GM12878 (cell line): ENCODE results near the gene ADGRG2. TPM values are rescaled to one million over a fixed set of nuclear protein-coding genes. Genes with fewer than 3 reads are reported as not detected.

Experiments used
- ATAC-seq: fragments of 200-7000 bp; cut with Tn5 transposase; 3 replicates; pipeline ENCODE4 v1.9.1; 2020; ENCODE audit warnings: mild to moderate bottlenecking, moderate library complexity
- BruUV-seq: library from RNA; stranded (reverse); fragments of 400-500 nt; replicated peaks from 2 replicates; lab custom pipeline; 2021; lab: Mats Ljungman, UMichigan
- CTCF ChIA-PET: fragments of 300-600 bp; sonication (Branson Sonifier 250); formaldehyde crosslinking; extraction: SDS; loops from one replicate; lab custom pipeline; 2021; ENCODE audit warnings: inconsistent platforms; lab: Yijun Ruan, JAX
- POLR2A ChIA-PET: fragments of 350-600 bp; formaldehyde crosslinking; extraction: SDS; loops from one replicate; lab custom pipeline; 2021; ENCODE audit warnings: inconsistent platforms; lab: Charles Lee
- RAD21 ChIA-PET: fragments of 300-600 bp; sonication (Branson Sonifier 250); formaldehyde crosslinking; loops from one replicate; lab custom pipeline; 2023; ENCODE audit warnings: antibody characterized with exemption; ENCODE audit not compliant: unreplicated experiment; lab: Charles Lee
- SMC1A ChIA-PET: fragments of 300-600 bp; sonication (Branson Sonifier 250); formaldehyde crosslinking; loops from one replicate; lab custom pipeline; 2023; ENCODE audit not compliant: unreplicated experiment, uncharacterized antibody; lab: Charles Lee
- DNase-seq: peaks from one replicate; pipeline ENCODE4 v3.0.0-alpha.2; 2011; ENCODE audit warnings: low read depth, low spot score
- FAIRE-seq: peaks from 3 replicates; lab custom pipeline; 2011; peaks lifted over from hg19 to GRCh38; lab: Jason Lieb, UNC
- H2AFZ ChIP-seq: 2 replicates; pipeline ENCODE4 v1.6.0; 2011; ENCODE audit warnings: low read depth, low read length, control low read depth; ENCODE audit not compliant: control insufficient read depth
- H3K27ac ChIP-seq: 2 replicates; pipeline ENCODE4 v1.5.1; 2011; ENCODE audit warnings: control low read depth; ENCODE audit not compliant: control insufficient read depth, insufficient read depth
- H3K27me3 ChIP-seq, 2 experiments: replicated peaks in 1 of 2; 2 replicates each; pipeline versions ENCODE4 v1.6.0 to v1.6.1; 2011; ENCODE audit warnings: low read length in 1 of 2; ENCODE audit not compliant: control insufficient read depth in 2 of 2, insufficient read depth in 2 of 2
- H3K36me3 ChIP-seq, 2 experiments: 2 replicates each; pipeline ENCODE4 v1.5.1; 2011; ENCODE audit warnings: low read length in 1 of 2; ENCODE audit not compliant: control insufficient read depth in 2 of 2, insufficient read depth in 2 of 2
- H3K4me1 ChIP-seq: 2 replicates; pipeline ENCODE4 v1.6.1; 2011; ENCODE audit warnings: mild to moderate bottlenecking, low read length, moderate library complexity, mixed read lengths; ENCODE audit not compliant: control insufficient read depth, insufficient read depth
- H3K4me2 ChIP-seq: 2 replicates; pipeline ENCODE4 v1.6.0; 2011; ENCODE audit warnings: control low read depth; ENCODE audit not compliant: control insufficient read depth, insufficient read depth
- H3K4me3 ChIP-seq: fragments of 200-600 bp; sonication (generic); 2 replicates; pipeline ENCODE4 v1.5.1; 2016
- H3K79me2 ChIP-seq: 2 replicates; pipeline ENCODE4 v1.6.0; 2011; ENCODE audit warnings: low read length; ENCODE audit not compliant: control insufficient read depth, insufficient read depth
- H3K9ac ChIP-seq: 2 replicates; pipeline ENCODE4 v1.8.0; 2011; ENCODE audit warnings: low read length, control low read depth, mixed read lengths; ENCODE audit not compliant: control insufficient read depth, insufficient read depth
- H3K9me3 ChIP-seq: replicated peaks from 3 replicates; pipeline ENCODE4 v1.5.1; 2011; ENCODE audit warnings: mild to moderate bottlenecking, low read length; ENCODE audit not compliant: control insufficient read depth, insufficient read depth
- H4K20me1 ChIP-seq: 2 replicates; pipeline ENCODE4 v1.6.0; 2011; ENCODE audit not compliant: control insufficient read depth, insufficient read depth
- ETV6 ChIP-seq, 2 experiments: fragments of 450-650 bp in 1 of 2; IDR thresholded peaks in 1 of 2; conservative IDR thresholded peaks in 1 of 2; 2 replicates each; pipeline ENCODE4 v1.6.1; 2014; ENCODE audit warnings: antibody characterized with exemption in 1 of 2, borderline replicate concordance in 1 of 2, low read depth in 1 of 2, mild to moderate bottlenecking in 1 of 2, moderate library complexity in 1 of 2
- GATAD2B ChIP-seq: fragments of 450-650 bp; conservative IDR thresholded peaks from 2 replicates; pipeline ENCODE4 v1.6.1; 2017; ENCODE audit warnings: low read depth, mild to moderate bottlenecking, moderate library complexity
- JUND ChIP-seq: IDR thresholded peaks from 2 replicates; pipeline ENCODE4 v1.6.1; 2012; ENCODE audit warnings: low read depth, mild to moderate bottlenecking, low read length, improper control_type of control experiment, moderate library complexity
- NR2C1 ChIP-seq: fragments of 450-650 bp; IDR thresholded peaks from 2 replicates; pipeline ENCODE4 v1.6.1; 2017; ENCODE audit warnings: antibody characterized with exemption, mild to moderate bottlenecking, moderate library complexity
- NRF1 ChIP-seq: conservative IDR thresholded peaks from 2 replicates; pipeline ENCODE4 v1.6.1; 2011; ENCODE audit warnings: mild to moderate bottlenecking, low read depth, low read length, improper control_type of control experiment
- PAX5 ChIP-seq: IDR thresholded peaks from 2 replicates; pipeline ENCODE4 v1.6.1; 2011; ENCODE audit warnings: low read depth, low read length, borderline replicate concordance
- POU2F2 ChIP-seq: IDR thresholded peaks from 3 replicates; pipeline ENCODE4 v1.6.1; 2011; ENCODE audit warnings: low read depth, mild to moderate bottlenecking, low read length, borderline replicate concordance
- SIN3A ChIP-seq: IDR thresholded peaks from 2 replicates; pipeline ENCODE4 v1.6.1; 2012; ENCODE audit warnings: low read depth, low read length, improper control_type of control experiment
- SIX5 ChIP-seq: IDR thresholded peaks from 2 replicates; pipeline ENCODE4 v1.6.1; 2011; ENCODE audit warnings: mild to moderate bottlenecking, low read depth, low read length, moderate library complexity; ENCODE audit not compliant: severe bottlenecking
- SRF ChIP-seq, 2 experiments: IDR thresholded peaks; 2 replicates each; pipeline ENCODE4 v1.6.1; 2011; ENCODE audit warnings: low read depth in 2 of 2, low read length in 2 of 2, mild to moderate bottlenecking in 1 of 2, moderate library complexity in 1 of 2
- SUZ12 ChIP-seq: fragments of 200-600 bp; sonication (generic); IDR thresholded peaks from one replicate; pipeline ENCODE4 v1.6.1; 2018; ENCODE audit warnings: antibody characterized with exemption, mild to moderate bottlenecking; ENCODE audit not compliant: unreplicated experiment
- ZBED1 ChIP-seq: IDR thresholded peaks from 2 replicates; pipeline ENCODE4 v1.6.1; 2016; ENCODE audit warnings: borderline replicate concordance
- ZNF384 ChIP-seq: IDR thresholded peaks from 2 replicates; pipeline ENCODE4 v1.6.1; 2012; ENCODE audit warnings: low read depth, mild to moderate bottlenecking, low read length, improper control_type of control experiment, borderline replicate concordance
- WGBS: methylation state at CpG from one replicate; pipeline ENCODE4 v1.1.6; 2016; ENCODE audit warnings: low lambda C conversion rate; ENCODE audit not compliant: insufficient replicate concordance, insufficient coverage; ENCODE audit errors: missing lambda C conversion rate; 5-methylcytosine and 5-hydroxymethylcytosine counted together
- in situ Hi-C: fragments of 300-500 bp; cut with MboI; formaldehyde crosslinking; loops from 9 replicates; pipeline ENCODE4 v1.14.3; 2018; ENCODE audit warnings: mixed read lengths
- intact Hi-C: fragments of 100-400 bp; cut with micrococcal nuclease; formaldehyde crosslinking; loops from one replicate; pipeline ENCODE4 v1.14.2; 2022; ENCODE audit not compliant: unreplicated experiment
- polyA plus RNA-seq, 11 experiments: library from polyadenylated mRNA; depleted of rRNA in 4 of 11; unstranded in 6 of 11; stranded (reverse) in 5 of 11; fragments of >200 nt; fragmentation: Nextera tagmentation in 4 of 11; fragmentation: Illumina TruSeq in 1 of 11; extraction: Ambion mirVana in 4 of 11; extraction: Trizol in 1 of 11; gene quantifications; 1 replicate in 1 of 11; 2 replicates in 10 of 11; pipeline versions ENCODE4 v1.2.1 to v1.2.3, GENCODE V29; 2011 to 2016; ENCODE audit warnings: inconsistent platforms in 2 of 11, missing spikeins in 2 of 11, low read depth in 1 of 11
- total RNA-seq, 4 experiments: library from RNA; depleted of rRNA in 3 of 4; stranded (reverse); fragments of >200 nt in 3 of 4; fragmentation: Illumina TruSeq in 1 of 4; extraction: Trizol in 1 of 4; gene quantifications; 2 replicates each; pipeline versions ENCODE4 v1.2.1 to v1.2.3, GENCODE V29; 2013 to 2021
- TF ChIP-seq, protein P1 (sequence below): fragments of 450-650 bp; IDR thresholded peaks from 2 replicates; pipeline ENCODE4 v1.6.1; 2017; ENCODE audit warnings: mild to moderate bottlenecking, low read depth, inconsistent platforms; ENCODE audit not compliant: poor library complexity, severe bottlenecking
- TF ChIP-seq, protein P2 (sequence below): fragments of 450-650 bp; IDR thresholded peaks from 2 replicates; pipeline ENCODE4 v1.6.1; 2014; ENCODE audit warnings: mild to moderate bottlenecking

ADGRG2 gene
- total and polyA plus RNA-seq, 10 of the 15 experiments (the other 5 are each of a cell fraction or from before 2014, with no cell fraction given) = 0.02 to 0.29 (median 0.05) TPM; not detected in 5

DNA sequence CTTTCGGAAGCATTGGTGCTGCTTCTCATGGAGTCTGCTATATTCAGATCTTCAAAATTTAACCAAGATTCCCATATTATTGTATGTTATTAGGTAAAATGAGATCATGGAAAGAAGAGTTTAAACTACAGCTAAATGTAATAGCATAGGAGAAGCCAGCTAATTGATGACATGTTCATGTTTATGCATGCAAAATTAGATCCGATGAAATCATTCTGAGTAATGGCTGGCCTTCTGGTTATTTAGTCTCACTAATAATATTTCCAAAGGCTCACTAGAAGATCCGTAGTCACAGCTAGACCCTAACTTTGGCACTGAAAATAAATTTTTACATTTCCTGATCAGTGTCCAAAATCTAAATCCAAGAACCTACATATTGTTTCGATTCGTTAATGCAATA, 118.5 kb downstream of the ADGRG2 start:
- BruUV-seq = no TSS peak
- H3K36me3 ChIP-seq = no peaks in the 10 kb centered on the region
- no peak overlapping the region for H3K27ac ChIP-seq
- H3K79me2 ChIP-seq = no peaks in the 10 kb centered on the region
- DNase-seq (no peak), ATAC-seq (no peak)
- no peaks in the 10 kb centered on the region for H4K20me1 ChIP-seq
- SMC1A ChIA-PET = interaction anchor here (0.8 to 1.8 kb wide), 3 partner anchors 8 to 36 kb away, joined by 3 to 5 read pairs (median 4); no protein-coding TSS in a partner anchor
- in situ Hi-C loops (loop anchor here (25.0 kb wide), 1 partner anchor 616 kb away; no protein-coding TSS in a partner anchor), intact Hi-C loops (no loop called here)
- RAD21 ChIA-PET = no interaction called here
- no peak overlapping the region for H2AFZ ChIP-seq
- H3K27me3 ChIP-seq = no peaks in the 10 kb centered on the region
- CTCF ChIA-PET = interaction anchor here (0.6 to 1.7 kb wide), 2 partner anchors 10 to 329 kb away, joined by 3 to 5 read pairs; no protein-coding TSS in a partner anchor
- POLR2A ChIA-PET = no interaction called here
- H3K4me1 ChIP-seq = no peaks in the 10 kb centered on the region
- H3K4me3 ChIP-seq = no peak overlapping the region
- 44% methylated on average over 5 of the region's 5 CpGs for WGBS
- H3K4me2 ChIP-seq = no peak overlapping the region
- H3K9ac ChIP-seq = no peak overlapping the region
- TF ChIP-seq POU2F2 (no peak), SIX5 (no peak), SRF (IDR thresholded peaks at IDR 0.05; ENCODE audit: low read depth in 2 of 2, low read length in 2 of 2) (no peak), ZNF384 (no peak)
- TF ChIP-seq, all 136 proteins: peak for 0
- no peaks in the 10 kb centered on the region for H3K9me3 ChIP-seq
- no peak for FAIRE-seq

DNA sequence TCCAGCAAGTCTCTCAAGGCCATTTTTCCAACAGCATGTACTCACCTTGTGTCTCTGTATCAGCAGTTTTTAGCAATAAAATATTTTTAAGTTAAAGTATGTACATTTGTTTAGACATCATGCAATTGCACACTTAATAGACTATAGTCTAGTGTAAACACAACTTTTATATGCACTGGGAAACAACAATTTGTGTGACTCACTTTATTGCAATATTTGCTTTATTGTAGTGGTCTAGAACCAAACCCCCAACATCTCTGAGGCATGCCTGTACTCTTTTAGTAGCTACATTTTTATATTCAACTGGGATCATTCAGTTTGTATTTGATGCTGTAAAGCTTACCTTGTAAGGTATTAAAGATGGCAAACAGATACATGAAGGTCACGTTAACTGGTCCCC, 123.6 kb downstream of the ADGRG2 start:
- Histone ChIP-seq H3K4me1 (no peaks in the 10 kb centered on the region), H2AFZ (no peak overlapping the region)
- CTCF ChIA-PET = interaction anchor here (0.6 kb wide), 1 partner anchor 335 kb away, joined by 3 read pairs; no protein-coding TSS in a partner anchor
- TF ChIP-seq, protein P1, sequence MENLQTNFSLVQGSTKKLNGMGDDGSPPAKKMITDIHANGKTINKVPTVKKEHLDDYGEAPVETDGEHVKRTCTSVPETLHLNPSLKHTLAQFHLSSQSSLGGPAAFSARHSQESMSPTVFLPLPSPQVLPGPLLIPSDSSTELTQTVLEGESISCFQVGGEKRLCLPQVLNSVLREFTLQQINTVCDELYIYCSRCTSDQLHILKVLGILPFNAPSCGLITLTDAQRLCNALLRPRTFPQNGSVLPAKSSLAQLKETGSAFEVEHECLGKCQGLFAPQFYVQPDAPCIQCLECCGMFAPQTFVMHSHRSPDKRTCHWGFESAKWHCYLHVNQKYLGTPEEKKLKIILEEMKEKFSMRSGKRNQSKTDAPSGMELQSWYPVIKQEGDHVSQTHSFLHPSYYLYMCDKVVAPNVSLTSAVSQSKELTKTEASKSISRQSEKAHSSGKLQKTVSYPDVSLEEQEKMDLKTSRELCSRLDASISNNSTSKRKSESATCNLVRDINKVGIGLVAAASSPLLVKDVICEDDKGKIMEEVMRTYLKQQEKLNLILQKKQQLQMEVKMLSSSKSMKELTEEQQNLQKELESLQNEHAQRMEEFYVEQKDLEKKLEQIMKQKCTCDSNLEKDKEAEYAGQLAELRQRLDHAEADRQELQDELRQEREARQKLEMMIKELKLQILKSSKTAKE = no peak
- TF ChIP-seq GATAD2B (no peak), ZBED1 (no peak), NR2C1 (no peak), PAX5 (no peak), SUZ12 (no peak), JUND (no peak), ETV6 (conservative IDR thresholded peaks at IDR 0.05 in 1 of 2, IDR thresholded peaks at IDR 0.05 in 1 of 2; ENCODE audit: borderline replicate concordance in 1 of 2, low read depth in 1 of 2) (no peak), SIN3A (no peak), NRF1 (no peak)
- TF ChIP-seq, protein P2, sequence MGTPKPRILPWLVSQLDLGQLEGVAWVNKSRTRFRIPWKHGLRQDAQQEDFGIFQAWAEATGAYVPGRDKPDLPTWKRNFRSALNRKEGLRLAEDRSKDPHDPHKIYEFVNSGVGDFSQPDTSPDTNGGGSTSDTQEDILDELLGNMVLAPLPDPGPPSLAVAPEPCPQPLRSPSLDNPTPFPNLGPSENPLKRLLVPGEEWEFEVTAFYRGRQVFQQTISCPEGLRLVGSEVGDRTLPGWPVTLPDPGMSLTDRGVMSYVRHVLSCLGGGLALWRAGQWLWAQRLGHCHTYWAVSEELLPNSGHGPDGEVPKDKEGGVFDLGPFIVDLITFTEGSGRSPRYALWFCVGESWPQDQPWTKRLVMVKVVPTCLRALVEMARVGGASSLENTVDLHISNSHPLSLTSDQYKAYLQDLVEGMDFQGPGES = no peak
- TF ChIP-seq, all 136 proteins: peak for 0
- H3K27ac ChIP-seq = no peak overlapping the region
- no peak overlapping the region for H3K4me3 ChIP-seq
- SMC1A ChIA-PET = interaction anchor here (1.2 kb wide), 1 partner anchor 9 kb away, joined by 4 read pairs; no protein-coding TSS in a partner anchor
- no peaks in the 10 kb centered on the region for H3K79me2 ChIP-seq
- no peaks in the 10 kb centered on the region for H4K20me1 ChIP-seq
- ATAC-seq (no peak), FAIRE-seq (no peak), DNase-seq (no peak)
- no TSS peak for BruUV-seq
- 14% methylated on average over 1 of the region's 1 CpG for WGBS
- in situ Hi-C loops = no loop called here
- H3K36me3 ChIP-seq = no peaks in the 10 kb centered on the region
- intact Hi-C loops = no loop called here
- H3K27me3 ChIP-seq = no peaks in the 10 kb centered on the region
- no peak overlapping the region for H3K9ac ChIP-seq
- POLR2A ChIA-PET = interaction anchor here (0.6 kb wide), 1 partner anchor 166 kb away, joined by 3 read pairs; no protein-coding TSS in a partner anchor
- no peaks in the 10 kb centered on the region for H3K9me3 ChIP-seq
- RAD21 ChIA-PET = no interaction called here
- no peak overlapping the region for H3K4me2 ChIP-seq
